ENCODE data around the gene RAB9A. TPM values are rescaled to one million over a fixed set of nuclear protein-coding genes. Genes with fewer than 3 reads are reported as not detected.

The RAB9A gene
- total and polyA plus RNA-seq, 7 experiments from 2014 or later, result 10.1 to 22.8 (median 18.3) TPM

GRCh38 chrX:13748486-13748885, 59.6 kb downstream of the RAB9A start:
- intact Hi-C loops (cut with micrococcal nuclease), result loop anchor here (1.0 to 2.0 kb wide), 2 partner anchors 14 to 90 kb away; partner anchors contain the start of genes OFD1 (in 1 of the 2) and TRAPPC2 (in 1 of the 2)
- H3K4me1 ChIP-seq (ENCODE audit: control insufficient read depth in 2 of 2, insufficient read depth in 2 of 2, low read length in 2 of 2), result peaks cover 0 to 4% of the 10 kb centered on the region in 2 donors
- Mint-ChIP-seq H3K4me3 (no peak overlapping the region), H3K36me3 (peaks cover 0 to 23% (median 9%) of the 10 kb centered on the region in 5 donors), H3K9me3 (no peaks in the 10 kb centered on the region), H3K27me3 (no peaks in the 10 kb centered on the region), H3K4me1 (peaks cover 5 to 28% (median 14%) of the 10 kb centered on the region in 7 donors), H3K27ac (peak overlapping the region in 1 of 9 donors; percentile 5)
- no peak overlapping the region for H3K4me3 ChIP-seq (ENCODE audit: low read length)
- no peaks in the 10 kb centered on the region for H3K9me3 ChIP-seq (ENCODE audit: control insufficient read depth in 2 of 3, low read length in 3 of 3)
- POLR2A ChIA-PET, result interaction anchor here (2.5 kb wide), 1 partner anchor 13 kb away, joined by 18 read pairs; the partner anchor contains the start of genes OFD1 and TRAPPC2
- no peak for DNase-seq
- no peak overlapping the region for H3K27ac ChIP-seq (ENCODE audit: low read depth, low read length)
- CTCF ChIA-PET, result interaction anchor here (0.6 to 1.2 kb wide), 2 partner anchors 26 to 86 kb away, joined by 4 read pairs; no protein-coding TSS in a partner anchor
- H3K36me3 ChIP-seq (ENCODE audit: control insufficient read depth in 2 of 3, insufficient read depth in 3 of 3, low read length in 3 of 3), result peaks cover 4 to 47% (median 21%) of the 10 kb centered on the region in 3 experiments
- no peaks in the 10 kb centered on the region for H3K27me3 ChIP-seq (ENCODE audit: control insufficient read depth in 2 of 2, insufficient read depth in 2 of 2, low read length in 2 of 2)
- no peak for ATAC-seq

GRCh38 chrX:13750204-13750603, 61.3 kb downstream of the RAB9A start:
- H3K27ac ChIP-seq (ENCODE audit: low read depth, low read length), result no peak overlapping the region
- H3K27ac Mint-ChIP-seq, result peak overlapping the region in 5 of 9 donors; percentile 33 to 74 (median 42)
- H3K4me1 Mint-ChIP-seq, result peaks cover 6 to 32% (median 14%) of the 10 kb centered on the region in 7 donors
- peaks cover 4 to 38% (median 17%) of the 10 kb centered on the region in 3 experiments for H3K36me3 ChIP-seq (ENCODE audit: control insufficient read depth in 2 of 3, insufficient read depth in 3 of 3, low read length in 3 of 3)
- H3K9me3 ChIP-seq (ENCODE audit: control insufficient read depth in 2 of 3, low read length in 3 of 3), result no peaks in the 10 kb centered on the region
- H3K4me3 Mint-ChIP-seq, result no peak overlapping the region
- ChIA-PET POLR2A (interaction anchor here (2.0 kb wide), 1 partner anchor 15 kb away, joined by 5 read pairs; the partner anchor contains the start of genes OFD1 and TRAPPC2), CTCF (interaction anchor here (1.0 to 2.9 kb wide), 2 partner anchors 54 to 282 kb away, joined by 3 to 10 read pairs; no protein-coding TSS in a partner anchor)
- intact Hi-C loops (cut with micrococcal nuclease), result loop anchor here (1.0 to 2.0 kb wide), 3 partner anchors 15 to 282 kb away; partner anchors contain the start of genes OFD1 (in 1 of the 2) and TRAPPC2 (in 1 of the 2)
- ATAC-seq (peak; percentile 68), DNase-seq (peak in 7 of 9 donors; percentile 23 to 52 (median 38))
- H3K9me3 Mint-ChIP-seq, result no peaks in the 10 kb centered on the region
- no peak overlapping the region for H3K4me3 ChIP-seq (ENCODE audit: low read length)
- H3K27me3 Mint-ChIP-seq, result no peaks in the 10 kb centered on the region
- peaks cover 0 to 23% (median 6%) of the 10 kb centered on the region in 5 donors for H3K36me3 Mint-ChIP-seq
- no peaks in the 10 kb centered on the region for H3K27me3 ChIP-seq (ENCODE audit: control insufficient read depth in 2 of 2, insufficient read depth in 2 of 2, low read length in 2 of 2)
- peaks cover 4 to 7% of the 10 kb centered on the region in 2 donors for H3K4me1 ChIP-seq (ENCODE audit: control insufficient read depth in 2 of 2, insufficient read depth in 2 of 2, low read length in 2 of 2)

GRCh38 chrX:13750812-13751211, 61.9 kb downstream of the RAB9A start:
- H3K27ac Mint-ChIP-seq, result peak overlapping the region in 3 of 9 donors; percentile 32 to 48 (median 33)
- ATAC-seq, result no peak
- H3K36me3 Mint-ChIP-seq, result peaks cover 0 to 19% (median 6%) of the 10 kb centered on the region in 5 donors
- Histone ChIP-seq H3K27me3 (ENCODE audit: control insufficient read depth in 2 of 2, insufficient read depth in 2 of 2, low read length in 2 of 2) (no peaks in the 10 kb centered on the region), H3K36me3 (ENCODE audit: control insufficient read depth in 2 of 3, insufficient read depth in 3 of 3, low read length in 3 of 3) (peaks cover 4 to 32% (median 13%) of the 10 kb centered on the region in 3 experiments), H3K4me1 (ENCODE audit: control insufficient read depth in 2 of 2, insufficient read depth in 2 of 2, low read length in 2 of 2) (peaks cover 4 to 8% of the 10 kb centered on the region in 2 donors), H3K9me3 (ENCODE audit: control insufficient read depth in 2 of 3, low read length in 3 of 3) (no peaks in the 10 kb centered on the region), H3K27ac (ENCODE audit: low read depth, low read length) (no peak overlapping the region), H3K4me3 (ENCODE audit: low read length) (no peak overlapping the region)
- intact Hi-C loops (cut with micrococcal nuclease), result loop anchor here (1.0 to 2.0 kb wide), 3 partner anchors 16 to 281 kb away; partner anchors contain the start of genes OFD1 (in 1 of the 2) and TRAPPC2 (in 1 of the 2)
- peaks cover 6 to 36% (median 15%) of the 10 kb centered on the region in 7 donors for H3K4me1 Mint-ChIP-seq
- CTCF ChIA-PET, result interaction anchor here (1.0 to 2.9 kb wide), 2 partner anchors 55 to 281 kb away, joined by 3 to 10 read pairs; no protein-coding TSS in a partner anchor
- no peak overlapping the region for H3K4me3 Mint-ChIP-seq
- H3K27me3 Mint-ChIP-seq, result no peaks in the 10 kb centered on the region
- POLR2A ChIA-PET, result interaction anchor here (0.7 to 2.0 kb wide), 3 partner anchors 16 to 832 kb away, joined by 3 to 5 read pairs (median 3); partner anchors contain the start of genes OFD1 and TRAPPC2
- no peak for DNase-seq
- H3K9me3 Mint-ChIP-seq, result no peaks in the 10 kb centered on the region

GRCh38 chrX:13752141-13752540, 63.2 kb downstream of the RAB9A start:
- H3K36me3 ChIP-seq (ENCODE audit: control insufficient read depth in 2 of 3, insufficient read depth in 3 of 3, low read length in 3 of 3), result peaks cover 8 to 35% (median 9%) of the 10 kb centered on the region in 3 experiments
- intact Hi-C loops (cut with micrococcal nuclease), result no loop called here
- Mint-ChIP-seq H3K4me3 (no peak overlapping the region), H3K27me3 (no peaks in the 10 kb centered on the region), H3K36me3 (peaks cover 0 to 14% (median 6%) of the 10 kb centered on the region in 5 donors), H3K9me3 (no peaks in the 10 kb centered on the region), H3K4me1 (peaks cover 6 to 33% (median 15%) of the 10 kb centered on the region in 7 donors), H3K27ac (peak overlapping the region in 1 of 9 donors; percentile 17)
- no peak overlapping the region for H3K4me3 ChIP-seq (ENCODE audit: low read length)
- ATAC-seq, result no peak
- DNase-seq, result no peak
- ChIA-PET POLR2A (no interaction called here), CTCF (interaction anchor here (0.7 to 1.0 kb wide), 2 partner anchors 280 to 963 kb away, joined by 3 read pairs; no protein-coding TSS in a partner anchor)
- peaks cover 4 to 8% of the 10 kb centered on the region in 2 donors for H3K4me1 ChIP-seq (ENCODE audit: control insufficient read depth in 2 of 2, insufficient read depth in 2 of 2, low read length in 2 of 2)
- H3K27me3 ChIP-seq (ENCODE audit: control insufficient read depth in 2 of 2, insufficient read depth in 2 of 2, low read length in 2 of 2), result no peaks in the 10 kb centered on the region
- no peak overlapping the region for H3K27ac ChIP-seq (ENCODE audit: low read depth, low read length)
- H3K9me3 ChIP-seq (ENCODE audit: control insufficient read depth in 2 of 3, low read length in 3 of 3), result no peaks in the 10 kb centered on the region

DNA sequence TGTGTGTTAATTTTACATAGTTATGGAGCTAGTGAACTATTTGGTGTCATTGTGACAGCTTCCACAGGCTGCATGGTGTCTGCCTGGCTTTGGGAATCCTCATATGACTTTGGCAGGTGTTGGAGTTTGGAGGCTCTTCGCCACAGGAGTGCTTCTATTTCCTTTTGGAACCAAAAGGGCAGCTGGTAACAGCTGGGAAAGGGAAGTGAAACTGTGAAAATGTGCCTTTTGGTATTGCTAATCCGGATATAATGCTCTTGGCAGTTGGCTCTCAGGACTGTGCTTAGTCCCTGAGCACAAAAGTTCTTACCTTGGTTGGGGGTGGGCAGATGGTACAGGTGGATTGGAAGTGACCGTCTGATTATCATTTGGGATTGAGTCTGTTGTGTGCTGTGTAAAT, 63.7 kb downstream of the RAB9A start:
- DNase-seq, result no peak
- H3K36me3 ChIP-seq (ENCODE audit: control insufficient read depth in 2 of 3, insufficient read depth in 3 of 3, low read length in 3 of 3), result peaks cover 10 to 34% (median 12%) of the 10 kb centered on the region in 3 experiments
- H3K27ac Mint-ChIP-seq, result peak overlapping the region in 5 of 9 donors; percentile 1 to 80 (median 53)
- intact Hi-C loops (cut with micrococcal nuclease), result no loop called here
- no peaks in the 10 kb centered on the region for H3K27me3 ChIP-seq (ENCODE audit: control insufficient read depth in 2 of 2, insufficient read depth in 2 of 2, low read length in 2 of 2)
- H3K36me3 Mint-ChIP-seq, result peaks cover 0 to 9% (median 6%) of the 10 kb centered on the region in 5 donors
- peak overlapping the region in 1 of 10 donors; percentile 38 for H3K4me3 Mint-ChIP-seq
- no peaks in the 10 kb centered on the region for H3K9me3 Mint-ChIP-seq
- CTCF ChIA-PET, result interaction anchor here (1.0 kb wide), 1 partner anchor 279 kb away, joined by 3 read pairs; no protein-coding TSS in a partner anchor
- no peaks in the 10 kb centered on the region for H3K9me3 ChIP-seq (ENCODE audit: control insufficient read depth in 2 of 3, low read length in 3 of 3)
- H3K27ac ChIP-seq (ENCODE audit: low read depth, low read length), result no peak overlapping the region
- H3K4me3 ChIP-seq (ENCODE audit: low read length), result no peak overlapping the region
- peaks cover 4 to 8% of the 10 kb centered on the region in 2 donors for H3K4me1 ChIP-seq (ENCODE audit: control insufficient read depth in 2 of 2, insufficient read depth in 2 of 2, low read length in 2 of 2)
- H3K27me3 Mint-ChIP-seq, result no peaks in the 10 kb centered on the region
- no peak for ATAC-seq
- peaks cover 6 to 28% (median 15%) of the 10 kb centered on the region in 7 donors for H3K4me1 Mint-ChIP-seq
- POLR2A ChIA-PET, result interaction anchor here (0.7 kb wide), 1 partner anchor 279 kb away, joined by 3 read pairs; no protein-coding TSS in a partner anchor

DNA sequence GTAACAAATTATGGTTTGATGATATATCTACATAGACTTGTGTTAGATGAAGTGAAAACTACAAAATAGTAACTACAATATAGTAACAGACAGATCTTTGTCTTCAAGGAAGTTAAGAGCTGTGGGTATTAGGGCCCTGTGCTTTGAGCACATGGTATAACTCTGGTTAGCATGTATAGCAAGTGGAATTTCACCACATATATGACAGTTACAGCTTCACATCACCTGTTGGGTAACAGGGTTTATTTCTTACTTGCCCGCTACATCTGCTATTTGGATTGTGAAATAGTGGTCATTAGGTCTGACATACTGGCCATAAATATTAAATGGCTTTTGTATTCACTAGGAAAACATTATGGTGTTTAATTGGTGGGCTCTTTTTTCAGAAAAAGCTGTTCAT, 65.8 kb downstream of the RAB9A start:
- H3K36me3 ChIP-seq (ENCODE audit: control insufficient read depth in 2 of 3, insufficient read depth in 3 of 3, low read length in 3 of 3), result peaks cover 13 to 31% (median 17%) of the 10 kb centered on the region in 3 experiments
- H3K9me3 ChIP-seq (ENCODE audit: control insufficient read depth in 2 of 3, low read length in 3 of 3), result no peaks in the 10 kb centered on the region
- peaks cover 4 to 8% of the 10 kb centered on the region in 2 donors for H3K4me1 ChIP-seq (ENCODE audit: control insufficient read depth in 2 of 2, insufficient read depth in 2 of 2, low read length in 2 of 2)
- H3K4me3 ChIP-seq (ENCODE audit: low read length), result no peak overlapping the region
- no peak overlapping the region for H3K4me3 Mint-ChIP-seq
- H3K9me3 Mint-ChIP-seq, result no peaks in the 10 kb centered on the region
- CTCF ChIA-PET, result interaction anchor here (0.6 to 0.7 kb wide), 2 partner anchors 65 to 281 kb away, joined by 4 read pairs; no protein-coding TSS in a partner anchor
- intact Hi-C loops (cut with micrococcal nuclease), result no loop called here
- H3K4me1 Mint-ChIP-seq, result peaks cover 6 to 28% (median 15%) of the 10 kb centered on the region in 7 donors
- POLR2A ChIA-PET, result interaction anchor here (0.6 to 1.4 kb wide), 2 partner anchors 20 to 95 kb away, joined by 3 to 6 read pairs; partner anchors contain the start of genes OFD1 and TRAPPC2
- ATAC-seq, result no peak
- DNase-seq, result no peak
- H3K36me3 Mint-ChIP-seq, result peaks cover under 1 to 19% (median 10%) of the 10 kb centered on the region in 5 donors
- H3K27me3 Mint-ChIP-seq, result no peaks in the 10 kb centered on the region
- H3K27ac Mint-ChIP-seq, result no peak overlapping the region
- no peak overlapping the region for H3K27ac ChIP-seq (ENCODE audit: low read depth, low read length)
- no peaks in the 10 kb centered on the region for H3K27me3 ChIP-seq (ENCODE audit: control insufficient read depth in 2 of 2, insufficient read depth in 2 of 2, low read length in 2 of 2)
